ENCODE data around the gene CAPN15. TPM values are rescaled to one million over a fixed set of nuclear protein-coding genes. Genes with fewer than 3 reads are reported as not detected.
"Not testable (repeated sequence)": the region's sequence is repeated elsewhere in the genome, so short reads cannot be mapped to it uniquely, and the experiment has no call there.

Gene CAPN15
- total RNA-seq, 4 donors from 2014 or later, result 16.4 to 87.2 (median 22.0) TPM

DNA sequence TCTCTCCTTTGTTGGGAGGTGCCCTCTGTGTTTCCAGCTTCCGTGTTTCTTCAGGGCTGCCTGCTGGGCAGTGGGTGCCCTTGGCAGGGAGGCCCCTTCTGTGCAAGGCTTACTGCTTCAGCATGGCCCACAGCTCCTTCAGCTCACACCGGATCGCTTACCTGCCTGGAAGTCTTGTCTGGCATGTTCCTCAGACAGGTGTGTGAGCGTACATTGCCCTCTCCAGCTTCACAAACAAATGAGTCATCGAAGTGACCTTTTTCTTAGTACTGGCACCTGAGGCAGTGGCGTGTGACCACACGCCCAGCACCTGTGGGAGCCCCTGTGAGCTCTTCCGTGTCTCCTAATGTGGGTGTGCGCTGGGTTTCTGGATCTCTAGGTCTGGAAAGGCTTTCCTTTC is 65.9 kb downstream of the CAPN15 start:
- DNase-seq (ENCODE audit: low spot score), result no peak
- no peak for ATAC-seq (ENCODE audit: low FRiP score)
- TF ChIP-seq, protein P1, sequence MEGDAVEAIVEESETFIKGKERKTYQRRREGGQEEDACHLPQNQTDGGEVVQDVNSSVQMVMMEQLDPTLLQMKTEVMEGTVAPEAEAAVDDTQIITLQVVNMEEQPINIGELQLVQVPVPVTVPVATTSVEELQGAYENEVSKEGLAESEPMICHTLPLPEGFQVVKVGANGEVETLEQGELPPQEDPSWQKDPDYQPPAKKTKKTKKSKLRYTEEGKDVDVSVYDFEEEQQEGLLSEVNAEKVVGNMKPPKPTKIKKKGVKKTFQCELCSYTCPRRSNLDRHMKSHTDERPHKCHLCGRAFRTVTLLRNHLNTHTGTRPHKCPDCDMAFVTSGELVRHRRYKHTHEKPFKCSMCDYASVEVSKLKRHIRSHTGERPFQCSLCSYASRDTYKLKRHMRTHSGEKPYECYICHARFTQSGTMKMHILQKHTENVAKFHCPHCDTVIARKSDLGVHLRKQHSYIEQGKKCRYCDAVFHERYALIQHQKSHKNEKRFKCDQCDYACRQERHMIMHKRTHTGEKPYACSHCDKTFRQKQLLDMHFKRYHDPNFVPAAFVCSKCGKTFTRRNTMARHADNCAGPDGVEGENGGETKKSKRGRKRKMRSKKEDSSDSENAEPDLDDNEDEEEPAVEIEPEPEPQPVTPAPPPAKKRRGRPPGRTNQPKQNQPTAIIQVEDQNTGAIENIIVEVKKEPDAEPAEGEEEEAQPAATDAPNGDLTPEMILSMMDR (IDR thresholded peaks at IDR 0.05), result no peak

DNA sequence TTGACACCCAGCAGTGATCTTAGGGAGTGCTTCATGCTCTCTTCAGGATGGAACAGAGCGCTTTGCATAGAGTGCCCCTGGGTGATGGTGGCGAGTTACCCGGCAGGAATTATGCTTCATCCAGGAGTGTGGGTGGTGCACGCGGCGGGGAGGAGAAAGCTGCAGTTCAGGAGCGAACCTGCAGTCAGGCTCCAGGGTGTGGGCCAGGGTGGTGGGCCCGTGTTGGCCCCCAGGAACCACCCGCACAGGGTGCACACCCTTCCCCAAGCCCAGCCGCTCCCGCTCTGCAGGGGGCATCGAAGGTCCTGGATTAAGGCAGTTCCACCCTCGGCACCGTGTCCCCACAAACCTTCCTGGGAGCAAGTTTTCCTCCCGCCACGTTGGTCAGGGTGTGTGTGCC is 66.3 kb downstream of the CAPN15 start:
- DNase-seq (ENCODE audit: low spot score) (no peak), ATAC-seq (ENCODE audit: low FRiP score) (no peak)
- TF ChIP-seq, protein P1 (IDR thresholded peaks at IDR 0.05), result no peak

DNA sequence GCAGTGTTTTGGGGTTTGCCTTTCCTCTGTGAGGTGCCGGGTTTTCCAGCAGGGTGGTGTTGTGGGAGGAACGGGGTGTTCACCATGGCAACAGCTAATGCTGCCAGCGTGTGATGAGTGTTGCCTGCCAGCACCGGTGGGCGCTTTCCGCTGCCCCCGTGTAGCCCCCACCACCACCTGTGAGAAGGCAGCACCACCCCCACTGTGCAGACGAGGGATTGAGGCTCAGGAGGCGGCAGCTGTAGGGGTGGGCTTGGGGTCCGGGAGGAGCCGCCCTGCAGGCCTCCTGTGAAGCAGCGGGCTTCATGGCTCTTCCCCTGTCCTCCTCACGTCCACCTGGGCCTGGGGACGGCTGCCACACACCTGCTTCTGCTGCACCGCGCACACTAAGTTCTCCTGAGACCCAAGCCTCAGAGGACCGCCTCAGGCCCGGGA is 67.6 kb downstream of the CAPN15 start:
- ATAC-seq (ENCODE audit: low FRiP score) (no peak), DNase-seq (ENCODE audit: low spot score) (no peak)
- TF ChIP-seq, protein P1 (IDR thresholded peaks at IDR 0.05), result no peak

DNA sequence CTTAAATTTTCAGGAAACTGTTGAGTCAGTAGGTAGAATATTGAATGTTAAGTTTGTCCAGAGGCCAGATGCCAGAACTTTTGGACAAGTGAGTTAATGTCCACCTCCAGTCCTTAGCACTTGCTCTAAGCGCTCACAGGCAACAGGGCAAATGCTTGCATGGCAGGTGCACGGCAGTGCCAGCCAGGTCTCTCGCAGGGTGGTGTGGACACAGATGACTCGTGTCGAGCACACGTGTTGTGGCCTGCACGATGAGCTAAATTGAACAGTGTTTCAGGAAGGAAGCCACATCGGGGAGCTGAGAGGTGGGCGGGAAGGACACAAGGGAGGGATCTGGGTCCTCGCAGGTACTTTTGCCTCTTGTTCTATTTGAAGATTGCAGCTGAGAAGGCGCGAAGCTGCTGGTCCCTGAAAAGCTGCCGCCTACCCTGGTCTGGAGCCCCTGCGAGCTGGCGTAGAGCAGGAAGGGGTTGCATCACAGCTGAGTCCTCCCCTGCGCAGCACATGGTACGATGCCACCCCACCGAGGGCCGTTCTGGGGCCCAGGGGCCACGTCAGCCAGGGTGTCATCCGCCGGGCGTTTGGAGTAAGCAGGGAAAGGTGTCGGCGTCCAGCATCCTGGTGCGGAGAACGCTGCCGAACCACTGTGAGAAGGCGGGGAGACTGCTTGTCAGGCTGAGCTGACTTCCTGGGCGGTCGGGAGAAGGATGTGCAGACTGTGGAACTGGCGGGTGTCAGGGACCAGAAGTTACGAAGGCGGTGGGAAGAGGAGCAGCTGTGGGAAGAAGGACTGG is 68.6 kb downstream of the CAPN15 start:
- ATAC-seq (ENCODE audit: low FRiP score) (no peak), DNase-seq (ENCODE audit: low spot score) (no peak)

DNA sequence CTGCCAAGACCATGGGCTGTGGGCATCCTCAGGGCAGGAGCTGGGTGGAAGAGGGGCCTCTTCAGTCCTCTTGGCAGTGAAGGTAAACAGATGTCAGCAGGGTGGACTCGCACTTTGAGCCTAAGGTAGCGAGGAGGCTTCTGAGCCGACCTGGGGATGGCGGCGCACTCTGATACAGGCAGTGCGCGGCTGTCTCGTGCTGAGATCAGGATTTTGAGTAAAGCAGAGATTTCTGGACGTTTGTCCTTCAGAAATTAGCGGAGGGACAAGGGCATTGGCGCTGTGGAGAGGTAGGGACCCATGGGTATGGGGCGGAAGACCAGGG is 69.2 kb downstream of the CAPN15 start:
- no peak for ATAC-seq (ENCODE audit: low FRiP score)
- no peak for DNase-seq (ENCODE audit: low spot score)
- TF ChIP-seq, protein P1 (IDR thresholded peaks at IDR 0.05), result no peak

More for the DNA sequence above, 68.6 kb downstream of the CAPN15 start:
- TF ChIP-seq, protein P1 (IDR thresholded peaks at IDR 0.05), result no peak

DNA sequence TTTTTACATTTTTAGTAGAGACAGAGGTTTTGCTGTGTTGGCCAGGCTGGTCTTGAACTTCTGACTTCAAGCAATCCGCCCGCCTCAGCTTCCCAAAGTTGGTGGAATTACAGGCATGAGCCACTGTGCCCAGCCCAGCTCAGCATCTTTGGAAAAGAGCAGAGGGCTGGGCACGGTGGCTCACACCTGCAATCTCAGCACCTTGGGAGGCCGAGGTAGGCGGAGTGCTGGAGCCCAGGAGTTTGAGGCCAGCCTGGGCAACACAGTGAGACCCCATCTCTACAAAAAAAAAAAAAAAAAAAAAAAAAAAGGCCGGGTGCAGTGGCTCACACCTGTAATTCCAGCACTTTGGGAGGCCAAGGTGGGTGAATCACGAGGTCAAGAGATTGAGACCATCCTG is 70.1 kb downstream of the CAPN15 start:
- not testable (repeated sequence) for ATAC-seq (ENCODE audit: low FRiP score); DNase-seq (ENCODE audit: low spot score)

DNA sequence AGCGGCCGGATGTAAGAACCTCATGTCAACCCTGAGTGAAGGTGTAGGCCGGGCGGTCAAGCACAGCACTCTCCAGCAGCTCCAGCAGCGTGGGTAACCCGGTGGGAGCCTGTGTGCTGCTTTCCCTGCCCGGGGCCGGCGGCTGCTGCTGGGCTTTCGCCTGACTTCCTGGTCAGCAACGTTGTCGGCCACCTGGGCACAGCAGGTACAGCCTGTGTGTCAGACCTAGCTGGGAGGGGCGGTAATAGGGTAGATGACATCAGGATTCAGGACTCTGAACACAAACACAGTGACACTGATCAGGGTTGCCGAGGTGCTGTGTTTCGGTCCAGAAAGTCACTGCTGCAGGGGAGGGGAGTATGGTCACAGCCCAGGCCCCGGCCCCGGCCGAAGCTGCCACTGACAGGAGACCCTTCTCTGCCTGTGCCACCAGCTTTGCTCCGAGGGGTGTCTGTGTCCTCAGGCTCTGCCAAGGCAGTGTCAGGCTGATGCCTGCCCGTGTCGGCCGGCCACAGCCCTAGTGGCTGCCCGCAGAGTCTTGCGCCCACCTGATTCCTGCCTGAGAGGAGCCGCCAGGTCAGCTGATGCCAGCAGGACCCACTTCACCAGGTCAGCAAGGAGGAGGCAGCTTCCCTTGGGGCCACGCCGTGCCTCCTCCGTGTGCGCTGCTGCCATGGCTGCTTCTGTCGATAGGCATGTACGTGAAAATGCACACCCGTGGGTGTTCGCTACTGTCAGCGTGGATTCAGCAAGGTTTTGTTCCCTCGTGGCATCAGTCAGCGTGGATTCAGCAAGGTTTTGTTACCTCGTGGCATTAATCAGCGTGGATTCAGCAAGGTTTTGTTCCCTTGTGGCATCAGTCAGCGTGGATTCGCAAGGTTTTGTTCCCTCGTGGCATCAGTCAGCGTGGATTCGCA is 71.6 kb downstream of the CAPN15 start:
- TF ChIP-seq, protein P1 (IDR thresholded peaks at IDR 0.05), result no peak
- ATAC-seq (ENCODE audit: low FRiP score) (no peak), DNase-seq (ENCODE audit: low spot score) (no peak)
